NK-92 treated with Interleukin-12 subunit alpha and Interleukin-12 subunit beta, amount 100 ng/mL, for 24 hours (cell line): ENCODE results near the gene GAL.

Experiments used
- DNase-seq: peaks from one replicate; lab custom pipeline; 2025; lab: John Stamatoyannopoulos, UW

The GAL gene

GRCh38 chr11:68710409-68710808, 26.1 kb downstream of the GAL start:
- no peak for DNase-seq

- DNase-seq = no peak
Measured at GRCh38 chr11:68711114-68711513, 26.8 kb downstream of the GAL start.

- no peak for DNase-seq
Measured at GRCh38 chr11:68714060-68714856, 29.9 kb downstream of the GAL start.

GRCh38 chr11:68715456-68716122, 31.2 kb downstream of the GAL start:
- DNase-seq = no peak

- DNase-seq = no peak
Measured at GRCh38 chr11:68721075-68721474, 36.7 kb downstream of the GAL start.

GRCh38 chr11:68722143-68722542, 37.8 kb downstream of the GAL start:
- no peak for DNase-seq

GRCh38 chr11:68724293-68724692, 39.9 kb downstream of the GAL start:
- no peak for DNase-seq

- no peak for DNase-seq
Measured at GRCh38 chr11:68727783-68728182, 43.4 kb downstream of the GAL start.

- no peak for DNase-seq
Measured at GRCh38 chr11:68734111-68734510, 49.8 kb downstream of the GAL start.

- no peak for DNase-seq
Measured at GRCh38 chr11:68735125-68735524, 50.8 kb downstream of the GAL start.

- no peak for DNase-seq
Measured at GRCh38 chr11:68735646-68736045, 51.3 kb downstream of the GAL start.
